AML-193 (cell line): ENCODE measurements around the gene DUSP18.
A peak's percentile ranks its signal among the peaks of the same experiment; 100 is the strongest.
"Not testable (repeated sequence)": the region's sequence is repeated elsewhere in the genome, so short reads cannot be mapped to it uniquely, and the experiment has no call there.

Source experiments
- DNase-seq, 2 experiments: peaks; one replicate each; lab custom pipeline; 2025; lab: John Stamatoyannopoulos, UW

The DUSP18 gene

GRCh38 chr22:30667494-30668385 lies at the start of gene DUSP18:
Gene DUSP18 (minus strand): TSS chr22:30667875. CDS start chr22:30664003, 3,872 bp downstream.
- peak; percentile 62 to 68 for DNase-seq

GRCh38 chr22:30714062-30714461 lies 46.4 kb upstream of the DUSP18 start:
- DNase-seq: no peak

GRCh38 chr22:30712094-30712493 lies 44.4 kb upstream of the DUSP18 start:
- DNase-seq: no peak

GRCh38 chr22:30709980-30710379 lies 42.3 kb upstream of the DUSP18 start:
- DNase-seq: not testable (repeated sequence)

- DNase-seq: no peak
Measured at GRCh38 chr22:30705710-30706651, 38.3 kb upstream of the DUSP18 start.

GRCh38 chr22:30704978-30705377 lies 37.3 kb upstream of the DUSP18 start:
- no peak for DNase-seq

GRCh38 chr22:30702856-30703255 lies 35.2 kb upstream of the DUSP18 start:
- no peak for DNase-seq

GRCh38 chr22:30701872-30702271 lies 34.2 kb upstream of the DUSP18 start:
- no peak for DNase-seq

- DNase-seq: no peak
Measured at GRCh38 chr22:30697975-30698374, 30.3 kb upstream of the DUSP18 start.

- DNase-seq: no peak
Measured at GRCh38 chr22:30695871-30696655, 28.4 kb upstream of the DUSP18 start.

GRCh38 chr22:30695351-30695851 lies 27.7 kb upstream of the DUSP18 start:
- DNase-seq: no peak

- DNase-seq: no peak
Measured at GRCh38 chr22:30694640-30695350, 27.1 kb upstream of the DUSP18 start, which contains the start of gene OSBP2. Gene OSBP2 (plus strand): TSS chr22:30694874. CDS start chr22:30694910, 36 bp downstream.

GRCh38 chr22:30694171-30694639 lies 26.5 kb upstream of the DUSP18 start:
- peak; percentile 1 to 11 for DNase-seq

- no peak for DNase-seq
Measured at GRCh38 chr22:30691204-30691603, 23.5 kb upstream of the DUSP18 start.

GRCh38 chr22:30689622-30690021 lies 21.9 kb upstream of the DUSP18 start:
- no peak for DNase-seq

GRCh38 chr22:30687358-30687757 lies 19.7 kb upstream of the DUSP18 start:
- no peak for DNase-seq

- no peak for DNase-seq
Measured at GRCh38 chr22:30685178-30685577, 17.5 kb upstream of the DUSP18 start.

- no peak for DNase-seq
Measured at GRCh38 chr22:30681831-30682230, 14.2 kb upstream of the DUSP18 start.

GRCh38 chr22:30680991-30681770 lies 13.5 kb upstream of the DUSP18 start:
- no peak for DNase-seq
